Activated T-cell treated with anti-CD3 and anti-CD28 coated beads, Interleukin-2, amount 50 U/mL, for 24 hours (primary cell): ENCODE data around the gene XXYLT1.

Experiments used
- DNase-seq: peaks from one replicate; pipeline ENCODE4 v3.0.0-alpha.2; 2020
- H3K27ac Mint-ChIP-seq: 2 replicates; pipeline ENCODE4 v1.8.0; 2020; ENCODE audit warnings: mild to moderate bottlenecking, mixed read lengths
- H3K27me3 Mint-ChIP-seq: 2 replicates; pipeline ENCODE4 v1.8.0; 2020; ENCODE audit warnings: mixed read lengths
- H3K36me3 Mint-ChIP-seq: 2 replicates; pipeline ENCODE4 v1.8.0; 2020; ENCODE audit warnings: low read depth, mixed read lengths
- H3K4me1 Mint-ChIP-seq: 2 replicates; pipeline ENCODE4 v1.8.0; 2020; ENCODE audit warnings: low read depth, mixed read lengths
- H3K4me3 Mint-ChIP-seq: 2 replicates; pipeline ENCODE4 v1.8.0; 2020; ENCODE audit warnings: mild to moderate bottlenecking, moderate library complexity, mixed read lengths
- H3K9me3 Mint-ChIP-seq: 2 replicates; pipeline ENCODE4 v1.8.0; 2020; ENCODE audit warnings: mixed read lengths

XXYLT1 gene

DNA sequence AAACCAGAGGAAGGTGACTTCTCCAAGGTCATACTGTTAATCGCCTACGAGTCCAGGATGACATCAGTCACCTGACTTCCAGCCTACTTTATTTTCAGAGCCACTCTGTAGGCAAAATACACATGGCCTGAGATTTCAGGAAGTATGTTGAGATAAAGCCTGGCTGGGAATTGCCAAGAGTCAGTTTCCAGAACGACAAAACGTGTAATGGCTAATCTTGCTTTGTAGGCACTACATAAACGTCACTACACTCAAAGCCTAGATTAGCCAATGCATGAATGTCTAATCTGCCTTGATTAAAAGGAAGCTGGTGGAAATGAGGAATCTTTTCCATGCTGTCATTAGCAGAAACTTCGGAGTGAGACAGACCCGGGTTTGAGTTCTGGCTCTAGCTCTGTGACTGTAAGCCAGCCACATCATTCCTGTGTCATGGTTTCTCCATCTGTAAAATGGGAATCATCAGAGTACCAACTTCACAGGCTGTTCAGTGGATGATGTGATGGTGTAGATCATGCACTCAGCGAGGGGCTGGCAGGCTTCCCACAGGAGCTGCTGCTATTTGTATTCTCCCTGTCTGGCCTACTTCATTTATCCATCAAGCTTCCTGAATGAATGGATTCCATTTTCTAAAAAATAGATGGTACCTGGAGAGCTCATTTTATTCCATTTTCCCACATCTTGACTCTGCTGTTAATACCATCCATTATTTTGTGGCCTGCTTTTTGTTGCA is 241.9 kb downstream of the XXYLT1 start:
- Mint-ChIP-seq H3K36me3 (no peaks in the 10 kb centered on the region), H3K4me1 (no peaks in the 10 kb centered on the region), H3K4me3 (no peak overlapping the region), H3K27ac (no peak overlapping the region), H3K27me3 (peaks cover 4% of the 10 kb centered on the region), H3K9me3 (no peaks in the 10 kb centered on the region)
- no peak for DNase-seq

DNA sequence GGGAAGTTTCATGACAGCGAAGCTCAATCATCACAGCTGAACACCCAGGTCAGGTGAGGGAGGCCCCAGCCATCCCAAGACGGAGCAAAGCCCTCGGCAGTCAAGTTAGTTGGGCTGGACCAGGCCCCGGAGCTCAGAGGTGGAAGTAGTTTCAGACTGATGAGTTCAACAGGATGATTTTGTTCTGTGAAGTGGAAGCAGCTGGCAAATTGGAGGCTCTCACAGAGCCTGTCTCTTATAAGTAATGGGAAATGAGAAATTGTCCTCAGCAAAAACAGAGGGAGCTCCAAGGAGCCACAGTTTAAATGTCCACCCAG is 245.1 kb downstream of the XXYLT1 start:
- H3K27ac Mint-ChIP-seq = no peak overlapping the region
- no peak for DNase-seq
- H3K36me3 Mint-ChIP-seq = no peaks in the 10 kb centered on the region
- no peak overlapping the region for H3K4me3 Mint-ChIP-seq
- peaks cover 9% of the 10 kb centered on the region for H3K27me3 Mint-ChIP-seq
- no peaks in the 10 kb centered on the region for H3K4me1 Mint-ChIP-seq
- H3K9me3 Mint-ChIP-seq = no peaks in the 10 kb centered on the region

DNA sequence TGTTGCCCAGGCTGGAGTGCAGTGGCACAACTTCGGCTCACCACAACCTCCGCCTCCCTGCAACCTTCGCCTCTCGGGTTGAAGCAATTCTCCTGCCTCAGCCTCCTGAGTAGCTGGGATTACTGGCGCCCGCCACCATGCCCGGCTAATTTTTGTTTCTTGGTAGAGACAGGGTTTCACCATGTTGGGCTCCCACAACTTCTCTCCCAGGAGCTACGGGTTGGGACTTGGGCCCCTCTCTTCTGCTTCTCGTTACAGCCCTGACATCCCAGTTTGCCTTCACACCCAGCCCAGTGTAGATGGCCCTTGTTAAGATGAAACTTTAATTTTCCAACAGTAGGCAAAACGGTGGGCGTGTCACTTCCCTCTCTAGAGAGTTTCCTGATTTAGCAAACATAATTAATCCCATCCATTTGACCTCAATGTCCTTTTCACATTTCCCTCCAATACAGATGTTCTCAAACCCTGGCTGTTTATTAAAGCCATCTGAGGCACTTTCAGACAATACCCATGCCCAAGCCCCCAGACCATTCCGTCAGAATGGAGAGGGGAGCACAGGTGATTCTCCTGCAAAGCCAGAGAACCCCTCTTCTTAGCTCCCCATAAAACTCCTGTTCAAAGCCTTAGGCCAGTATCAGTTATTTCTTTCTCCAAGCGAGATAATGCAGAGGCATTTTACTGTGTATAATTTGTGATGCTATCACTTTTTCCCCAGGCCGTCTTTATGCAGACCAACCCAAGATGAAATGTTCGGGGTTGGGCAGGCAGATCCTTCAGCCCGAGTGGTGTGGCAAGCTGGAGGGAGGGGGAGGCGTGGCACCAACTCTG is 245.7 kb downstream of the XXYLT1 start:
- Mint-ChIP-seq H3K9me3 (no peaks in the 10 kb centered on the region), H3K36me3 (no peaks in the 10 kb centered on the region), H3K4me1 (no peaks in the 10 kb centered on the region), H3K4me3 (no peak overlapping the region), H3K27me3 (peaks cover 11% of the 10 kb centered on the region), H3K27ac (no peak overlapping the region)
- DNase-seq = no peak

GRCh38 chr3:195023989-195024388 is 247.0 kb downstream of the XXYLT1 start:
- Mint-ChIP-seq H3K9me3 (no peaks in the 10 kb centered on the region), H3K4me1 (no peaks in the 10 kb centered on the region), H3K4me3 (no peak overlapping the region), H3K27me3 (peaks cover 16% of the 10 kb centered on the region), H3K36me3 (no peaks in the 10 kb centered on the region), H3K27ac (no peak overlapping the region)
- no peak for DNase-seq

DNA sequence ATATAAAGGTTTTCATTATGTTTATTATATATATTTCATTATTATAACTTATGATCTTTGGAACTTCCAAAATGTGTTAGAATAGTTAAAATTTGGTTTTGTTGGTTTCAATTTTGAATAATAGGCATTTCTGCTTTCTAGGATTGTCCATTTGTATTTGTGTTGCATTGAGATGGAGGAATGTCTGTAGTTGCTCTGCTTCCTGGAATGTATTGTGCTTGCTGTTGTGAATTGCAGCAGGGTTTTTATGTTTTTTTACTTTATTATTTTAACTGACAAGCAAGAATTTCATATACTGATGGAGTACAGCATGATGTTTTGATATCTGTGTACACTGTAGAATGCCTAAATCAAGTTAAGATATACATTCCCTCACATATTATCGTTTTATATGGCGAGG is 247.4 kb downstream of the XXYLT1 start:
- Mint-ChIP-seq H3K36me3 (no peaks in the 10 kb centered on the region), H3K4me3 (no peak overlapping the region), H3K27me3 (peaks cover 16% of the 10 kb centered on the region), H3K4me1 (no peaks in the 10 kb centered on the region), H3K9me3 (no peaks in the 10 kb centered on the region), H3K27ac (no peak overlapping the region)
- no peak for DNase-seq

DNA sequence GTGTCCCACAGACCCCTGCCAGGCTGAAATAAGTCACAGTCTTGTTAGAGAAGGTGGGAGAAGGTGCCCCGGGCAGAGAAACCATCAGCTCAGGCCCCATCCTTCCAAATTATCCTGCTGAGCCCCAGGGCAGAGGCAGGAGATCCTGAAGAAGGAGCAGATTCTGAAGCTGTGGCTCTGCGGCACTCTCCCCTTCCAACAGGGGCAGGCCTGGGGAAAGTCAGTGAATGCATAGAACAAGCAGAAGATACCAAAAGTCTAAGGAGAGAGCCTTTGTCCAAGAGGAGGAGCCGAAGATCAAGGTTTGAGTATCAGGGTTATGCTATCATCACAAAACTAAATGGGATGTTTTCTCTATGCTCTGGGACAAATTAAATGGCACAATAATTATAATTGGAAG is 249.3 kb downstream of the XXYLT1 start:
- H3K27me3 Mint-ChIP-seq = peaks cover 16% of the 10 kb centered on the region
- H3K4me3 Mint-ChIP-seq = no peak overlapping the region
- no peak for DNase-seq

DNA sequence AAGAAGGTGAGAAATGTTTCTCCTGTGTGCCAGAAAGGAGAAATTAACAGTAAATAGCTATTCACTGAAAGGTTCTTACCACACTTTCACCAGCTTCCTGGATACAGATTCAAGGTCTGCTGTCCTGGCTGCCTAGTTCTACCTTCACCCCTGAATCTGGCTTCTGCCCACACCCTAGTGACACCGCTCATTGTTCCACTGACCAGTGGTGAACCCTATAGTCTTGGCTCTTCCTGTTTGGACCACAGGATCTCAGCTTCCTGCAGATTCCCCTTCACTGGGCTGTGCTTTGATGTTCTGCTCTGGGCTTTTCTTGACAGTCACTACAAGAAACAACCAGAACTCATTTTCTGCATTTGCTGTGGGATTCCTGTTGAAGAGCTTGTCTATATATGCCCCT is 250.0 kb downstream of the XXYLT1 start:
- no peaks in the 10 kb centered on the region for H3K9me3 Mint-ChIP-seq
- no peak overlapping the region for H3K27ac Mint-ChIP-seq
- no peak overlapping the region for H3K4me3 Mint-ChIP-seq
- no peaks in the 10 kb centered on the region for H3K36me3 Mint-ChIP-seq
- no peak for DNase-seq
- peaks cover 16% of the 10 kb centered on the region for H3K27me3 Mint-ChIP-seq
- no peaks in the 10 kb centered on the region for H3K4me1 Mint-ChIP-seq

More for the DNA sequence above, 249.3 kb downstream of the XXYLT1 start:
- Mint-ChIP-seq H3K4me1 (no peaks in the 10 kb centered on the region), H3K36me3 (no peaks in the 10 kb centered on the region), H3K27ac (no peak overlapping the region), H3K9me3 (no peaks in the 10 kb centered on the region)

DNA sequence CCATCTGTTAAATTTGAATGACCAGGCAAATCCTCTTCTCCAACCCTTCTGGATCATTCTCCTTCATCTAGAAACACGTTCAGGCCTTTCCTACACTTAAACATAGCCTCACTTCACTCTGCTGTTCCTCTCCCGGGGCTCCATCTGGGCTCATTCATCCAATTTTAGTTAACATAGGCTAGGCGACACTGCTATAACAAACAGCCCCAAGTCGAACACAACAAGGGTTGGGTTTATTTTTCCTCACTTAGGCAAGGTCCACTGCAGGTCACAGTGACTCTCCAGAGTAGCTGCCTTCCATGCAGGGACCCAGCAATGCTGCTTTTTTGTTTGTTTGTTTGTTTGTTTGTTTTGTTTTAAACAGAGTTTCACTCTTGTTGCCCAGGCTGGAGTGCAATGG is 250.8 kb downstream of the XXYLT1 start:
- no peak for DNase-seq
- H3K27ac Mint-ChIP-seq = no peak overlapping the region
- H3K9me3 Mint-ChIP-seq = no peaks in the 10 kb centered on the region
- no peaks in the 10 kb centered on the region for H3K4me1 Mint-ChIP-seq
- no peaks in the 10 kb centered on the region for H3K36me3 Mint-ChIP-seq
- no peak overlapping the region for H3K4me3 Mint-ChIP-seq
- H3K27me3 Mint-ChIP-seq = peaks cover 13% of the 10 kb centered on the region

- Mint-ChIP-seq H3K9me3 (no peaks in the 10 kb centered on the region), H3K27ac (no peak overlapping the region), H3K27me3 (peaks cover 12% of the 10 kb centered on the region), H3K4me1 (peaks cover 5% of the 10 kb centered on the region), H3K36me3 (no peaks in the 10 kb centered on the region), H3K4me3 (no peak overlapping the region)
- DNase-seq = no peak
Measured at GRCh38 chr3:195019335-195019734, 251.6 kb downstream of the XXYLT1 start.
